HG03175 (cell line): Measurements from ENCODE around the gene SLC25A45.

Source experiments
- ATAC-seq: cut with Tn5 transposase; IDR thresholded peaks from one replicate; pipeline ENCODE4 v1.9.1; 2021; ENCODE audit warnings: mild to moderate bottlenecking, moderate library complexity; ENCODE audit not compliant: unreplicated experiment

The SLC25A45 gene

GRCh38 chr11:65327021-65327420, 55.4 kb downstream of the SLC25A45 start:
- no peak for ATAC-seq

DNA sequence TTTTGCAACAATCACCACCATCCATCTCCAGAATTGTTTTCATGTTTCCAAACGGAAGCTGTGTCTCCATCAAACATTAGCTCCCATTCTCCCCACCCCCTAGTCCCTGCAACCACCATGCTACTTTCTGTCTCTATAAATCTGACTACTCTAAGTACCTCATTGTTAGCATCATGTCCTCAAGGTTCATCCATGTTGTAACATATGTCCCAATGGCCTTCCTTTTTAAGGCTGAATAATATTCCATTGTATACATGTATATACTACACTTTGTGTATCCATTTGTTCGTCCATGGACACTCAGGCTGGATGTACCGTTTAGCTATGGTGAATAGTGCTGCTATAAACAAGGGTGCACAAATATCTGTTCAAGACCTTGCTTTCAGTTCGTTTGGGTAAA, 57.0 kb downstream of the SLC25A45 start:
- ATAC-seq: no peak
